ENCODE data around the gene VIPR2. TPM values are rescaled to one million over a fixed set of nuclear protein-coding genes. Genes with fewer than 3 reads are reported as not detected.

Gene VIPR2
- total RNA-seq, 1 experiment from 2014 or later: not detected

DNA sequence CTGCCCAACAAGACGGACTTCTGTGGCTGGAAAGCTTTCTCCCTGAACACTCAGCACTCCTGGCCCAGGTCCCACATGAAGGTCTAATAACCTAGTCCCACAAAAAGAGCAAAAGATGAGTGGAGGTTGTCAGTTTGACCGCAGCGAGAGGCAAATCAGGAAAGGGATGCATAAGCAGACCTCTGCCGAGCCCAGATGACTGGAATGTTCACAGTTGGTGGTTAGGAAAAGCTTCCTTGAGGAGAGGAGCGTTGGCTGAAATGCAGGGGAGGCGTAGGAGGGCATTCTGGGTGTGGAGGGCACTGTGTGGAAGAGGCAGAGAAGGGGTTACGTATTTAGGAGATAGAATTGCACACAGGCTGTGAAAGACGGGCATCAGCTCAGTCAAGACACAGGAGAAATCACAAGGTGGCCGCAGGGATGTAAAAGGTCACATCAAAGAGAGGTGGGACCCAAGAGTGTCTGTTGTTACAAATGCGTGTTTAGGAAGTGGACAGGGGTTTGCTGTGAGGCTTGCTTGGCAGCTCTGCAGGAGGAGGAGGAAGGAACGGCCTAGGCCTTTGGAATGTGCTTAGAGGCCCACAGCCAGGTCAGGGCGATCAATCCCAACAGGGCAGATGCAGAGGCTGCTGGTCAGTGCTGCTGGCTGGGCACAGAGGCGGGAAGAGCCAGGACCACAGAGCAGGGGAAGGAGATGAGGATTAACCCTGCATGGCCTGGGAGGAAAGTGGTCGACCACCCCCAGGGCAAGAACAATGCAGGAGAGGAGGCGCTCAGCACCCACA, 133.5 kb downstream of the VIPR2 start:
- no TSS peak for BruUV-seq (replicated peaks)
- Histone ChIP-seq H3K4me3 (ENCODE audit: low read depth, low read length, poor library complexity, severe bottlenecking) (no peak overlapping the region), H3K27me3 (replicated peaks; ENCODE audit: insufficient read depth, low read depth, low read length, poor library complexity) (no peaks in the 10 kb centered on the region), H3K36me3 (ENCODE audit: insufficient read depth, low read length, poor library complexity, severe bottlenecking) (no peaks in the 10 kb centered on the region), H3K9me3 (ENCODE audit: low read depth, low read length, poor library complexity, severe bottlenecking) (no peaks in the 10 kb centered on the region), H3K4me1 (ENCODE audit: insufficient read depth, low read length, poor library complexity, severe bottlenecking) (peaks cover 5% of the 10 kb centered on the region), H3K27ac (ENCODE audit: low read depth, low read length, poor library complexity, severe bottlenecking) (no peak overlapping the region)
- no peak for DNase-seq (ENCODE audit: low spot score)
- POLR2A ChIA-PET (ENCODE audit: low non-redundant PET): no interaction called here
- intact Hi-C loops (cut with micrococcal nuclease; ENCODE audit: unreplicated experiment): no loop called here
- no peak for TF ChIP-seq EZH2 (IDR thresholded peaks at IDR 0.05; ENCODE audit: borderline replicate concordance, low read depth, low read length, poor library complexity, severe bottlenecking)
- TF ChIP-seq, protein P1, sequence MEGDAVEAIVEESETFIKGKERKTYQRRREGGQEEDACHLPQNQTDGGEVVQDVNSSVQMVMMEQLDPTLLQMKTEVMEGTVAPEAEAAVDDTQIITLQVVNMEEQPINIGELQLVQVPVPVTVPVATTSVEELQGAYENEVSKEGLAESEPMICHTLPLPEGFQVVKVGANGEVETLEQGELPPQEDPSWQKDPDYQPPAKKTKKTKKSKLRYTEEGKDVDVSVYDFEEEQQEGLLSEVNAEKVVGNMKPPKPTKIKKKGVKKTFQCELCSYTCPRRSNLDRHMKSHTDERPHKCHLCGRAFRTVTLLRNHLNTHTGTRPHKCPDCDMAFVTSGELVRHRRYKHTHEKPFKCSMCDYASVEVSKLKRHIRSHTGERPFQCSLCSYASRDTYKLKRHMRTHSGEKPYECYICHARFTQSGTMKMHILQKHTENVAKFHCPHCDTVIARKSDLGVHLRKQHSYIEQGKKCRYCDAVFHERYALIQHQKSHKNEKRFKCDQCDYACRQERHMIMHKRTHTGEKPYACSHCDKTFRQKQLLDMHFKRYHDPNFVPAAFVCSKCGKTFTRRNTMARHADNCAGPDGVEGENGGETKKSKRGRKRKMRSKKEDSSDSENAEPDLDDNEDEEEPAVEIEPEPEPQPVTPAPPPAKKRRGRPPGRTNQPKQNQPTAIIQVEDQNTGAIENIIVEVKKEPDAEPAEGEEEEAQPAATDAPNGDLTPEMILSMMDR (conservative IDR thresholded peaks at IDR 0.05; ENCODE audit: low read depth, low read length): no peak
- CTCF ChIA-PET: no interaction called here

DNA sequence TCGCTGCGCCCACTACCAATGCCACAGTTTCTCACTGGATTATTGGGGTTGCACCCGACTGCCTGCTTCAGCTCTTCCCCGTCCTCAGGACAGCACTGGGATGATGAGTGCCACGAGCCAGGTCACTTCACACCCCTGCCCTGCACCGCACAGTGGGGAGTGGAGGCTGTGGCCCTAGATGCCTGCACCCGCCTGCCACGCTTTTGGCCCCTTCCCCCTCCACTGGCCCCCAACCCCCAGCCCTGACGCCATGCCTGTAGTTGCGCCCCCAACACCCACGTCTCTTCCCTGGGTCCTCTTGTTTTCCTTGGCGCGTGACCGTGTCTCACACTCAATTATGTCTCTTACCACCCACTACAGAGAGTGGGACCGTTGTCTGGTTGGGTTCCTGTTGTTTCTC, 134.3 kb downstream of the VIPR2 start:
- CTCF ChIA-PET: no interaction called here
- no peaks in the 10 kb centered on the region for H3K36me3 ChIP-seq (ENCODE audit: insufficient read depth, low read length, poor library complexity, severe bottlenecking)

DNA sequence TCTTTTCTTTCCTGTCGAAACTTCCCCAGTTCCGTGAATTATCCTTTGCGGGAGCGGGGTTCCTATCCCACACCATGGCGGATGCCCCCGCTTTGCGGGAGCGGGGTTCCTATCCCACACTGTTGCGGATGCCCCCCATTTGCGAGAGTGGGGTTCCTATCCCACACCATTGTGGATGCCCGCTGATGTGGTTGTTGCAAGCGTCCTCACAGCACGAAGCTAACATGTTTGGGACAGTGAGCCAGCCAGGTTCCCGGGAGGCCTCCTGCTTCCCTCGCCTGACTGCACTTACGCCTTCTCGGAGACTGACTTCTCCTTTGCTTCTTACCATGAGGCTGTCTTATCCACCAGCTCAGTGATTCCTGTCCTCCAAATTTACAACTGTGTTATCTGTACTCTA, 134.7 kb downstream of the VIPR2 start:
- no peaks in the 10 kb centered on the region for H3K36me3 ChIP-seq (ENCODE audit: insufficient read depth, low read length, poor library complexity, severe bottlenecking)
- peaks cover 5% of the 10 kb centered on the region for H3K4me1 ChIP-seq (ENCODE audit: insufficient read depth, low read length, poor library complexity, severe bottlenecking)
- no peaks in the 10 kb centered on the region for H3K9me3 ChIP-seq (ENCODE audit: low read depth, low read length, poor library complexity, severe bottlenecking)
- H3K27me3 ChIP-seq (replicated peaks; ENCODE audit: insufficient read depth, low read depth, low read length, poor library complexity): no peaks in the 10 kb centered on the region
- no TSS peak for BruUV-seq (replicated peaks)
- H3K4me3 ChIP-seq (ENCODE audit: low read depth, low read length, poor library complexity, severe bottlenecking): no peak overlapping the region
- intact Hi-C loops (cut with micrococcal nuclease; ENCODE audit: unreplicated experiment): no loop called here
- POLR2A ChIA-PET (ENCODE audit: low non-redundant PET): no interaction called here
- no peak for DNase-seq (ENCODE audit: low spot score)
- TF ChIP-seq EZH2 (IDR thresholded peaks at IDR 0.05; ENCODE audit: borderline replicate concordance, low read depth, low read length, poor library complexity, severe bottlenecking): no peak
- TF ChIP-seq, protein P1 (conservative IDR thresholded peaks at IDR 0.05; ENCODE audit: low read depth, low read length): no peak
- H3K27ac ChIP-seq (ENCODE audit: low read depth, low read length, poor library complexity, severe bottlenecking): no peak overlapping the region
- CTCF ChIA-PET: no interaction called here

More for the DNA sequence above, 134.3 kb downstream of the VIPR2 start:
- no peak for DNase-seq (ENCODE audit: low spot score)
- Histone ChIP-seq H3K4me3 (ENCODE audit: low read depth, low read length, poor library complexity, severe bottlenecking) (no peak overlapping the region), H3K9me3 (ENCODE audit: low read depth, low read length, poor library complexity, severe bottlenecking) (no peaks in the 10 kb centered on the region), H3K27ac (ENCODE audit: low read depth, low read length, poor library complexity, severe bottlenecking) (no peak overlapping the region), H3K27me3 (replicated peaks; ENCODE audit: insufficient read depth, low read depth, low read length, poor library complexity) (no peaks in the 10 kb centered on the region), H3K4me1 (ENCODE audit: insufficient read depth, low read length, poor library complexity, severe bottlenecking) (peaks cover 5% of the 10 kb centered on the region)
- TF ChIP-seq, protein P1 (conservative IDR thresholded peaks at IDR 0.05; ENCODE audit: low read depth, low read length): no peak
- no peak for TF ChIP-seq EZH2 (IDR thresholded peaks at IDR 0.05; ENCODE audit: borderline replicate concordance, low read depth, low read length, poor library complexity, severe bottlenecking)
- BruUV-seq (replicated peaks): no TSS peak
- intact Hi-C loops (cut with micrococcal nuclease; ENCODE audit: unreplicated experiment): no loop called here
- POLR2A ChIA-PET (ENCODE audit: low non-redundant PET): no interaction called here
